IMR-90 (cell line): Measurements from ENCODE around the gene MACO1. TPM values are rescaled to one million over a fixed set of nuclear protein-coding genes. Genes with fewer than 3 reads are reported as not detected.

Experiments
- ATAC-seq: fragments of 200-7000 bp; cut with Tn5 transposase; 2 replicates; pipeline ENCODE4 v1.9.1; 2020; ENCODE audit warnings: low read depth, mild to moderate bottlenecking, moderate library complexity
- BruUV-seq: library from RNA; stranded (reverse); fragments of 400-500 nt; replicated peaks from 2 replicates; lab custom pipeline; 2021; lab: Mats Ljungman, UMichigan
- CTCF ChIA-PET: fragments of 300-600 bp; formaldehyde crosslinking; extraction: SDS; loops from one replicate; lab custom pipeline; 2021; ENCODE audit warnings: antibody characterized with exemption; lab: Yijun Ruan, JAX
- POLR2A ChIA-PET: fragments of 300-600 bp; sonication (Branson Sonifier 250); formaldehyde crosslinking; loops from one replicate; lab custom pipeline; 2022; ENCODE audit warnings: antibody characterized with exemption; ENCODE audit not compliant: unreplicated experiment; lab: Charles Lee
- DNase-seq: peaks from one replicate; pipeline ENCODE4 v3.0.0; 2013
- H2AFZ ChIP-seq: replicated peaks from 2 replicates; pipeline ENCODE3; 2013; ENCODE audit warnings: low read length, mild to moderate bottlenecking; ENCODE audit not compliant: poor library complexity
- H2AK5ac ChIP-seq: 2 replicates; pipeline ENCODE4 v1.6.1; 2013; ENCODE audit warnings: low read depth, low read length, inconsistent platforms
- H2AK9ac ChIP-seq: replicated peaks from 2 replicates; pipeline ENCODE3; 2013; ENCODE audit warnings: mild to moderate bottlenecking, low read depth, low read length, moderate library complexity; ENCODE audit not compliant: poor library complexity
- H2BK120ac ChIP-seq: 2 replicates; pipeline ENCODE4 v1.6.1; 2013; ENCODE audit warnings: low read depth, low read length, inconsistent platforms
- H2BK15ac ChIP-seq: 3 replicates; pipeline ENCODE4 v1.6.1; 2013; ENCODE audit warnings: low read depth, low read length, inconsistent platforms
- H2BK20ac ChIP-seq: 2 replicates; pipeline ENCODE4 v1.6.1; 2013; ENCODE audit warnings: low read depth, mild to moderate bottlenecking, inconsistent platforms, low read length, moderate library complexity
- H2BK5ac ChIP-seq: 2 replicates; pipeline ENCODE4 v1.6.1; 2013; ENCODE audit warnings: mild to moderate bottlenecking, low read depth, low read length, inconsistent platforms; ENCODE audit not compliant: poor library complexity, severe bottlenecking
- H3K14ac ChIP-seq: replicated peaks from 2 replicates; pipeline ENCODE4 v1.6.1; 2013; ENCODE audit warnings: low read depth, low read length, inconsistent platforms
- H3K18ac ChIP-seq: 2 replicates; pipeline ENCODE4 v1.6.1; 2013; ENCODE audit warnings: low read depth, low read length, control low read depth
- H3K23ac ChIP-seq: 2 replicates; pipeline ENCODE4 v1.6.1; 2013; ENCODE audit warnings: low read depth, low read length, inconsistent platforms
- H3K27ac ChIP-seq: 2 replicates; pipeline ENCODE4 v1.5.1; 2013; ENCODE audit warnings: mild to moderate bottlenecking, control low read depth, low read length; ENCODE audit not compliant: insufficient read depth
- H3K27me3 ChIP-seq: 2 replicates; pipeline ENCODE4 v1.6.1; 2013; ENCODE audit warnings: low read length; ENCODE audit not compliant: control insufficient read depth, insufficient read depth
- H3K36me3 ChIP-seq: 2 replicates; pipeline ENCODE4 v1.6.1; 2013; ENCODE audit warnings: low read length, mixed read lengths; ENCODE audit not compliant: control insufficient read depth, insufficient read depth
- H3K4ac ChIP-seq: 2 replicates; pipeline ENCODE4 v1.6.1; 2013; ENCODE audit warnings: low read depth, low read length, inconsistent platforms
- H3K4me1 ChIP-seq: 2 replicates; pipeline ENCODE4 v1.6.1; 2013; ENCODE audit warnings: low read length, mixed read lengths; ENCODE audit not compliant: control insufficient read depth, insufficient read depth
- H3K4me2 ChIP-seq: 2 replicates; pipeline ENCODE4 v1.6.1; 2013; ENCODE audit warnings: low read depth, mild to moderate bottlenecking, control low read depth, low read length, moderate library complexity
- H3K4me3 ChIP-seq: 2 replicates; pipeline ENCODE4 v1.5.1; 2013; ENCODE audit warnings: low read depth, mild to moderate bottlenecking, control low read depth, low read length, moderate library complexity; ENCODE audit not compliant: insufficient read depth
- H3K56ac ChIP-seq: 2 replicates; pipeline ENCODE4 v1.6.1; 2013; ENCODE audit warnings: low read length, inconsistent platforms; ENCODE audit not compliant: insufficient read depth; ENCODE audit errors: extremely low read depth
- H3K79me1 ChIP-seq, 2 experiments: 2 replicates each; pipeline ENCODE4 v1.6.1; 2013; ENCODE audit warnings: low read length in 2 of 2, inconsistent platforms in 1 of 2, low read depth in 1 of 2
- H3K9ac ChIP-seq: 2 replicates; pipeline ENCODE4 v1.6.1; 2013; ENCODE audit warnings: low read depth, low read length, control low read depth
- H3K9me1 ChIP-seq: 2 replicates; pipeline ENCODE4 v1.6.1; 2013; ENCODE audit warnings: low read length, inconsistent platforms; ENCODE audit not compliant: insufficient read depth
- H3K9me3 ChIP-seq: 2 replicates; pipeline ENCODE4 v1.6.1; 2013; ENCODE audit warnings: low read length; ENCODE audit not compliant: control insufficient read depth, insufficient read depth
- H4K20me1 ChIP-seq: 2 replicates; pipeline ENCODE4 v1.6.1; 2013; ENCODE audit warnings: low read length, inconsistent platforms; ENCODE audit not compliant: insufficient read depth
- H4K5ac ChIP-seq: 2 replicates; pipeline ENCODE4 v1.6.1; 2013; ENCODE audit warnings: mild to moderate bottlenecking, low read depth, low read length, control low read depth
- H4K8ac ChIP-seq, 2 experiments: 2 replicates each; pipeline ENCODE4 v1.6.1; 2013; ENCODE audit warnings: low read depth in 2 of 2, low read length in 2 of 2, control low read depth in 1 of 2, inconsistent platforms in 1 of 2
- H4K91ac ChIP-seq: 2 replicates; pipeline ENCODE4 v1.6.1; 2013; ENCODE audit warnings: low read depth, low read length, inconsistent platforms; ENCODE audit not compliant: insufficient read depth
- BHLHE40 ChIP-seq: fragments of 150-350 bp; IDR thresholded peaks from 2 replicates; pipeline ENCODE4 v1.6.1; 2016; ENCODE audit warnings: mild to moderate bottlenecking, low read depth, low read length
- CEBPB ChIP-seq: IDR thresholded peaks from 2 replicates; pipeline ENCODE4 v1.6.1; 2012; ENCODE audit warnings: low read depth, low read length, improper control_type of control experiment
- CHD1 ChIP-seq: IDR thresholded peaks from 2 replicates; pipeline ENCODE4 v1.6.1; 2012; ENCODE audit warnings: low read depth, low read length, improper control_type of control experiment
- CTCF ChIP-seq: conservative IDR thresholded peaks from 2 replicates; pipeline ENCODE4 v1.5.1; 2012; ENCODE audit warnings: mild to moderate bottlenecking, low read depth, low read length, improper control_type of control experiment
- ELK1 ChIP-seq: fragments of 150-350 bp; IDR thresholded peaks from 2 replicates; pipeline ENCODE4 v1.6.1; 2016; ENCODE audit warnings: low read depth, mild to moderate bottlenecking, low read length, moderate library complexity, borderline replicate concordance
- FOS ChIP-seq: fragments of 150-350 bp; IDR thresholded peaks from 2 replicates; pipeline ENCODE4 v1.6.1; 2016; ENCODE audit warnings: low read depth, low read length
- MAFK ChIP-seq: IDR thresholded peaks from 2 replicates; pipeline ENCODE4 v1.6.1; 2012; ENCODE audit warnings: low read depth, low read length, improper control_type of control experiment
- MAZ ChIP-seq: IDR thresholded peaks from 2 replicates; pipeline ENCODE4 v1.6.1; 2012; ENCODE audit warnings: low read depth, mild to moderate bottlenecking, low read length, improper control_type of control experiment, moderate library complexity, borderline replicate concordance
- MXI1 ChIP-seq: IDR thresholded peaks from 2 replicates; pipeline ENCODE4 v1.6.1; 2012; ENCODE audit warnings: low read depth, mild to moderate bottlenecking, low read length, moderate library complexity, borderline replicate concordance
- NFE2L2 ChIP-seq: fragments of 150-350 bp; IDR thresholded peaks from 2 replicates; pipeline ENCODE4 v1.6.1; 2016; ENCODE audit warnings: low read depth, mild to moderate bottlenecking, low read length
- POLR2A ChIP-seq: IDR thresholded peaks from 2 replicates; pipeline ENCODE4 v1.6.1; 2012; ENCODE audit warnings: mild to moderate bottlenecking, low read depth, low read length
- RCOR1 ChIP-seq: IDR thresholded peaks from 2 replicates; pipeline ENCODE4 v1.6.1; 2012; ENCODE audit warnings: mild to moderate bottlenecking, low read length, improper control_type of control experiment; ENCODE audit not compliant: insufficient replicate concordance
- RFX5 ChIP-seq: IDR thresholded peaks from 2 replicates; pipeline ENCODE4 v1.8.0; 2012; ENCODE audit warnings: low read depth, mild to moderate bottlenecking, low read length, moderate library complexity
- SMC3 ChIP-seq: fragments of 150-350 bp; IDR thresholded peaks from 2 replicates; pipeline ENCODE4 v1.6.1; 2016; ENCODE audit warnings: low read depth, mild to moderate bottlenecking, antibody characterized with exemption, low read length, moderate library complexity
- USF2 ChIP-seq: fragments of 150-350 bp; IDR thresholded peaks from 2 replicates; pipeline ENCODE4 v1.6.1; 2017; ENCODE audit warnings: mild to moderate bottlenecking, antibody characterized with exemption, low read length, low read depth
- WGBS, 2 experiments: methylation state at CpG; one replicate each; pipeline versions ENCODE4 v1.1.5 to v1.1.7; 2013; ENCODE audit warnings: missing lambda C conversion rate in 2 of 2; ENCODE audit not compliant: insufficient read length in 1 of 2; ENCODE audit errors: extremely low coverage in 2 of 2; 5-methylcytosine and 5-hydroxymethylcytosine counted together
- dilution Hi-C: fragments of 300-500 bp; cut with HindIII; formaldehyde crosslinking; loops from one replicate; pipeline ENCODE4 v1.14.3; 2018; ENCODE audit warnings: low sequenced_read_pairs; ENCODE audit not compliant: unreplicated experiment
- in situ Hi-C: fragments of 300-500 bp; cut with MboI; formaldehyde crosslinking; loops from 3 replicates; pipeline ENCODE4 v1.14.3; 2019; ENCODE audit warnings: low sequenced_read_pairs, inconsistent platforms, mixed read lengths
- intact Hi-C: fragments of 100-400 bp; cut with micrococcal nuclease; formaldehyde crosslinking; loops from 2 replicates; pipeline ENCODE4 v1.10.0; 2022
- polyA plus RNA-seq, 3 experiments: library from polyadenylated mRNA; depleted of rRNA; stranded (reverse); fragments of >200 nt; gene quantifications; 2 replicates each; pipeline ENCODE4 v1.2.3, GENCODE V29; 2012; ENCODE audit warnings: low replicate concordance in 1 of 3
- total RNA-seq: library from RNA; depleted of rRNA; stranded (reverse); fragments of >200 nt; gene quantifications from 2 replicates; pipeline ENCODE4 v1.2.3, GENCODE V29; 2012

The MACO1 gene
- total and polyA plus RNA-seq, 2 of the 4 experiments (the other 2 are of a cell fraction), result 6.8 to 12.7 TPM

GRCh38 chr1:25541425-25541824 is 110.7 kb downstream of the MACO1 start:
- Histone ChIP-seq H3K23ac (no peak overlapping the region), H3K4me3 (no peak overlapping the region), H3K36me3 (no peaks in the 10 kb centered on the region), H2BK5ac (no peak overlapping the region), H3K56ac (no peak overlapping the region), H3K79me1 (peaks cover 16 to 22% of the 10 kb centered on the region in 2 experiments), H3K4ac (no peak overlapping the region), H4K20me1 (no peaks in the 10 kb centered on the region; the same call in 1 of the 2 replicates), H4K5ac (no peak overlapping the region), H3K4me1 (peaks cover 8% of the 10 kb centered on the region), H3K27ac (no peak overlapping the region), H3K9me3 (no peaks in the 10 kb centered on the region), H2BK120ac (no peak overlapping the region), H2AFZ (no peak overlapping the region), H2AK5ac (no peak overlapping the region), H4K8ac (no peak overlapping the region), H2AK9ac (peak overlapping the region; percentile 81), H2BK15ac (no peak overlapping the region), H3K18ac (no peak overlapping the region), H3K9ac (no peak overlapping the region), H3K27me3 (peaks cover 10% of the 10 kb centered on the region), H3K4me2 (no peak overlapping the region), H3K14ac (no peak overlapping the region), H2BK20ac (no peak overlapping the region), H4K91ac (no peak overlapping the region), H3K9me1 (0 out of 2 replicates have a peak, but pooled peaks cover 2% of the 10 kb centered on the region)
- CTCF ChIA-PET, result no interaction called here
- DNase-seq (no peak), ATAC-seq (no peak)
- intact Hi-C loops, result no loop called here
- WGBS, 2 experiments, result no CpG with 5 or more reads among the region's 1 CpG
- in situ Hi-C loops, result no loop called here
- dilution Hi-C loops, result no loop called here
- POLR2A ChIA-PET, result no interaction called here
- TF ChIP-seq BHLHE40, result no peak
- no peak for TF ChIP-seq CEBPB
- no peak for TF ChIP-seq MAFK
- no peak for TF ChIP-seq ELK1
- no peak for TF ChIP-seq SMC3
- TF ChIP-seq USF2, result no peak
- TF ChIP-seq NFE2L2, result no peak
- no peak for TF ChIP-seq CTCF
- TF ChIP-seq MXI1, result no peak
- no peak for TF ChIP-seq FOS
- no peak for TF ChIP-seq CHD1
- TF ChIP-seq MAZ, result no peak
- TF ChIP-seq RFX5, result no peak
- no peak for TF ChIP-seq POLR2A
- TF ChIP-seq RCOR1, result no peak
- no TSS peak for BruUV-seq
